WTC11 (cell line): ENCODE results near the gene ARHGAP45. TPM values are rescaled to one million over a fixed set of nuclear protein-coding genes. Genes with fewer than 3 reads are reported as not detected.

Experiments used
- ATAC-seq: fragments of 200-7000 bp; cut with Tn5 transposase; 2 replicates; pipeline ENCODE4 v1.10.0; 2021; ENCODE audit warnings: mild to moderate bottlenecking, moderate library complexity
- CTCF ChIA-PET: fragments of 300-600 bp; sonication (Branson Sonifier 250); formaldehyde crosslinking; loops from one replicate; lab custom pipeline; 2021; ENCODE audit warnings: antibody characterized with exemption; lab: Charles Lee
- POLR2A ChIA-PET: fragments of 350-600 bp; sonication (Branson Sonifier 250); formaldehyde crosslinking; loops from one replicate; lab custom pipeline; 2021; ENCODE audit warnings: antibody characterized with exemption; lab: Charles Lee
- DNase-seq: peaks from one replicate; pipeline ENCODE4 v3.0.0; 2021; ENCODE audit warnings: low spot score
- H3K27ac Mint-ChIP-seq: 2 replicates; pipeline ENCODE4 v1.8.0; 2021; ENCODE audit warnings: mixed read lengths
- H3K27me3 Mint-ChIP-seq: 2 replicates; pipeline ENCODE4 v1.8.0; 2021; ENCODE audit warnings: low read depth, mild to moderate bottlenecking, moderate library complexity, mixed read lengths
- H3K36me3 Mint-ChIP-seq: 2 replicates; pipeline ENCODE4 v1.8.0; 2021; ENCODE audit warnings: mixed read lengths
- H3K4me1 Mint-ChIP-seq: 2 replicates; pipeline ENCODE4 v1.8.0; 2022; ENCODE audit warnings: mixed read lengths
- H3K4me3 Mint-ChIP-seq: 2 replicates; pipeline ENCODE4 v1.8.0; 2021; ENCODE audit warnings: mild to moderate bottlenecking, moderate library complexity, mixed read lengths
- H3K9me3 Mint-ChIP-seq: 2 replicates; pipeline ENCODE4 v1.8.0; 2021; ENCODE audit warnings: mixed read lengths
- ETV6 ChIP-seq: sonication (generic); formaldehyde crosslinking; IDR thresholded peaks from 2 replicates; pipeline ENCODE4 v1.8.1; 2022; ENCODE audit warnings: mild to moderate bottlenecking, missing genetic modification reagents
- GABPB1 ChIP-seq: sonication (generic); formaldehyde crosslinking; IDR thresholded peaks from 2 replicates; pipeline ENCODE4 v1.8.1; 2023; ENCODE audit warnings: mild to moderate bottlenecking, missing genetic modification reagents
- GRHL2 ChIP-seq: fragments of 250-450 bp; sonication (Bioruptor Pico); IDR thresholded peaks from 2 replicates; pipeline ENCODE4 v1.8.0; 2022; ENCODE audit warnings: mild to moderate bottlenecking, moderate library complexity; ENCODE audit not compliant: insufficient replicate concordance, severe bottlenecking
- GTF2I ChIP-seq: fragments of 250-450 bp; sonication (Bioruptor Pico); conservative IDR thresholded peaks from 2 replicates; pipeline ENCODE4 v1.4.0; 2021; ENCODE audit warnings: mild to moderate bottlenecking
- JAZF1 ChIP-seq: fragments of 250-450 bp; sonication (Bioruptor Pico); IDR thresholded peaks from 2 replicates; pipeline ENCODE4 v1.9.0; 2021; ENCODE audit warnings: moderate library complexity, mild to moderate bottlenecking, inconsistent platforms
- KAT7 ChIP-seq: sonication (generic); formaldehyde crosslinking; IDR thresholded peaks from 2 replicates; pipeline ENCODE4 v1.8.1; 2023; ENCODE audit warnings: missing genetic modification reagents, mild to moderate bottlenecking, borderline replicate concordance
- MXD4 ChIP-seq: fragments of 250-450 bp; sonication (Bioruptor Pico); IDR thresholded peaks from 2 replicates; pipeline ENCODE4 v1.8.0; 2021; ENCODE audit warnings: mild to moderate bottlenecking, moderate library complexity, borderline replicate concordance
- NR2C2 ChIP-seq: sonication (generic); formaldehyde crosslinking; IDR thresholded peaks from 2 replicates; pipeline ENCODE4 v1.8.0; 2022; ENCODE audit warnings: mild to moderate bottlenecking, missing genetic modification reagents
- PRRX2 ChIP-seq: fragments of 250-450 bp; sonication (Bioruptor Pico); IDR thresholded peaks from 2 replicates; pipeline ENCODE4 v1.8.0; 2021; ENCODE audit warnings: mild to moderate bottlenecking
- SP1 ChIP-seq: sonication (generic); formaldehyde crosslinking; conservative IDR thresholded peaks from 2 replicates; pipeline ENCODE4 v1.8.1; 2022; ENCODE audit warnings: missing genetic modification reagents
- TP53 ChIP-seq: sonication (generic); formaldehyde crosslinking; IDR thresholded peaks from 2 replicates; pipeline ENCODE4 v1.8.1; 2023; ENCODE audit warnings: mild to moderate bottlenecking, missing genetic modification reagents
- ZNF138 ChIP-seq: sonication (generic); formaldehyde crosslinking; conservative IDR thresholded peaks from 2 replicates; pipeline ENCODE4 v1.8.1; 2022; ENCODE audit warnings: mild to moderate bottlenecking, moderate library complexity, missing genetic modification reagents
- ZNF423 ChIP-seq: fragments of 250-450 bp; sonication (Bioruptor Pico); IDR thresholded peaks from 2 replicates; pipeline ENCODE4 v2.1.2; 2022; ENCODE audit warnings: mild to moderate bottlenecking, moderate library complexity
- total RNA-seq: library from RNA; stranded (reverse); gene quantifications from 3 replicates; pipeline ENCODE4 v1.2.3, GENCODE V29; 2021
- TF ChIP-seq, protein P1 (sequence below): sonication (generic); formaldehyde crosslinking; IDR thresholded peaks from 2 replicates; pipeline ENCODE4 v1.8.0; 2022; ENCODE audit warnings: mild to moderate bottlenecking, missing genetic modification reagents
- TF ChIP-seq, protein P2 (sequence below): sonication (generic); formaldehyde crosslinking; IDR thresholded peaks from 2 replicates; pipeline ENCODE4 v1.8.0; 2022; ENCODE audit warnings: mild to moderate bottlenecking, missing genetic modification reagents
- TF ChIP-seq, protein P3 (sequence below): sonication (generic); formaldehyde crosslinking; IDR thresholded peaks from 2 replicates; pipeline ENCODE4 v1.8.1; 2022; ENCODE audit warnings: low read depth, missing genetic modification reagents, borderline replicate concordance
- TF ChIP-seq, protein P4 (sequence below): sonication (generic); formaldehyde crosslinking; IDR thresholded peaks from 2 replicates; pipeline ENCODE4 v1.8.1; 2023; ENCODE audit warnings: mild to moderate bottlenecking, moderate library complexity, missing genetic modification reagents
- TF ChIP-seq, protein P5 (sequence below): sonication (generic); formaldehyde crosslinking; conservative IDR thresholded peaks from 2 replicates; pipeline ENCODE4 v1.8.1; 2023; ENCODE audit warnings: mild to moderate bottlenecking, low read depth, missing genetic modification reagents, moderate library complexity
- TF ChIP-seq, protein P6 (sequence below): sonication (generic); formaldehyde crosslinking; IDR thresholded peaks from 2 replicates; pipeline ENCODE4 v1.8.1; 2023; ENCODE audit warnings: mild to moderate bottlenecking, missing genetic modification reagents
- TF ChIP-seq, protein P7 (sequence below): sonication (generic); formaldehyde crosslinking; IDR thresholded peaks from 2 replicates; pipeline ENCODE4 v1.8.0; 2022; ENCODE audit warnings: missing genetic modification reagents
- TF ChIP-seq, protein P8 (sequence below): fragments of 250-450 bp; sonication (Bioruptor Pico); IDR thresholded peaks from 2 replicates; pipeline ENCODE4 v1.9.0; 2021; ENCODE audit warnings: mild to moderate bottlenecking

ARHGAP45 gene
- total RNA-seq, 1 experiment from 2014 or later = 40.9 TPM

DNA sequence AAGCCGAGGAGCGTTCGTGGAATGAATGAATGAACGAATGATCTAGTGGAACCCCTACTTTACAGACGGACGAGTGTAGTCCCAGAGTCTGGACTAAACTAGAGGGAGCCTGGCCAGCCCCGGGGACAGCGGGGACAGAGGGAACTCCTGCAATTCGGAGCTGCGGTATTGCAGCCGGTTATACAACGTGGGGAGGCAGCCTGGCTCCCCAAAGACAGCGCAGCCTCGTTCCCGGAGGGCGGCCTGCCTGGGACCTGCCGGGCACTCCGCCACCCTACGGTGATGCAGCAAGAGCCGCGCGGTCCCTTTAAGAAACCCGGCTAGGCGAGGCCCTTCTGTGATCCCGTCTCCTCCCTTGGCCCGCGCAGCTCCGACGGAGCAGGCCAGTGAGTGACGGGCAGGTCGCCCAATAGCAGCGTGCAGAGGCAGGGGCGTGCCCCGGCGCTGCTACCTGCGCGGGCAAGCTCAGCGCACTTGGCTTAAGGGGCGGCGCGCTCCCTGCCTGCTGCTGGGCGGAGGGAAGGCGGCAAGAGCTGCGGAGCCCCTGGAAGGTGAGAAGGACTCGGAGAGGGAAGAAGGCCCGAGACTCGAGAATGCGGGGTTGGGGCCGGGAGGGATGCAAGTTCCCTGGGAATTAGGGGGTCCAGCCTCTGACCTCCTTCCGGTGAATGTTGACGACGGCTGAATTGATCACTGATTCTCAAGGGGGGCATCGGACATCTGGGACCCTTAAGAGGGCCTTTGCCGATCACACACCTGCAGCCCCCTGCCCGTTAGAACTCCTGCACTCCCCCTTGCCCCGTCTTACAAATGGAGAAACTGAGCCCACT is 27.1 kb upstream of the ARHGAP45 start, which contains the start of gene ABCA7 (continued):
- TF ChIP-seq, protein P1, sequence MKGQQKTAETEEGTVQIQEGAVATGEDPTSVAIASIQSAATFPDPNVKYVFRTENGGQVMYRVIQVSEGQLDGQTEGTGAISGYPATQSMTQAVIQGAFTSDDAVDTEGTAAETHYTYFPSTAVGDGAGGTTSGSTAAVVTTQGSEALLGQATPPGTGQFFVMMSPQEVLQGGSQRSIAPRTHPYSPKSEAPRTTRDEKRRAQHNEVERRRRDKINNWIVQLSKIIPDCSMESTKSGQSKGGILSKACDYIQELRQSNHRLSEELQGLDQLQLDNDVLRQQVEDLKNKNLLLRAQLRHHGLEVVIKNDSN (CRISPR knock-in tag) = peak; percentile 57; the same call in 1 of the 2 replicates
- TF ChIP-seq KAT7 (CRISPR knock-in tag) = no peak

DNA sequence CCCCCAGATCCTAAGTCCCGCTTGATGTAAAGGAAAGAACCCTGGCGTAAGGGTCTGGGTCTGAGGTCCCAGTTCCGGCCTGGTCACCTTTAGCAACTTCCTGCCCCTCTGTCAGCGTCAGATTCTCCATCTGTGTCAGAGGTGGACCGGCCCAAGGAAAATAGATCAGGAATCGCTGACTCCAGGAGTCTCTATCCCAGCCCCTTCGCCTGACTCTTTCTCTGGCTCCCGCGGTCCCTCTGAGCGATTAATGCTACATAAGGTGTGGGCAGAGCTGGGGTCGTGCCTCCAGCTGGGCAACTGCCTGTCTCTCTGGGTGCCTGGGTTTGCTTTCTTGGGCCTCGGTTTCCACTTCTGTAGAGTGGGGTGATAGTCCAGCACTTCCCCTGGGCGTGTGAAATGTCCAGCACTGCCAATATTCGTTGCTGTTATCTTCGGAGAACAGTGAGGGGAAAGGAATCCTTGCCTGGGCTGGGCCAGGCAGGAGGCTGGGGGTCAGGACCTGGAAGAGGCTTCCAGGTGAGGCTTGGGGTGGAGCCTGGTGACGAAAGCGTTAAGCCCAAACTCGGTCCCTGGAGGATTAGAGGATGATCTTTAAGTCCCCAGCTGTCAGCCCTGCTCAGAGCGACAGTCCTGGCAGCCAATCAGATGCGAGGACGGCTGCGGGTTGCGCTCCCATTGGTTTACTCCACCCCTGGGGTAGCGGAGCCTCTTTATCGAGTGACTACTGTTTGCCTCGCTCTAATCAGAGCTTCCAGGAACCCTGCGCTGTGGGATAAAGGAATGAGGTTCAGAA is 26.3 kb upstream of the ARHGAP45 start:
- DNase-seq = peak; percentile 95
- no peaks in the 10 kb centered on the region for H3K27me3 Mint-ChIP-seq
- ChIA-PET POLR2A (interaction anchor here (0.6 to 3.2 kb wide), 13 partner anchors 8 to 404 kb away, joined by 3 to 70 read pairs (median 4); partner anchors contain the start of genes ARHGAP45, CNN2 and RNU6-2), CTCF (interaction anchor here (0.6 to 3.4 kb wide), 12 partner anchors 8 to 184 kb away, joined by 3 to 29 read pairs (median 4); partner anchors contain the start of genes ARHGAP45 and CNN2)
- peaks cover 12% of the 10 kb centered on the region for H3K4me1 Mint-ChIP-seq
- peaks cover 26% of the 10 kb centered on the region for H3K36me3 Mint-ChIP-seq
- ATAC-seq = peak; percentile 49
- no peaks in the 10 kb centered on the region for H3K9me3 Mint-ChIP-seq
- peak overlapping the region; percentile 83 for H3K27ac Mint-ChIP-seq
- H3K4me3 Mint-ChIP-seq = peak overlapping the region; percentile 84
- TF ChIP-seq ZNF138 (no peak), PRRX2 (CRISPR knock-in tag) (no peak), SP1 (0 out of 2 replicates have a peak, but pooled peaks have one; percentile 48), GRHL2 (CRISPR knock-in tag) (no peak), NR2C2 (CRISPR knock-in tag) (no peak), TP53 (CRISPR knock-in tag) (no peak), GABPB1 (CRISPR knock-in tag) (no peak), ZNF423 (no peak), JAZF1 (CRISPR knock-in tag) (no peak), ETV6 (CRISPR knock-in tag) (no peak), MXD4 (CRISPR knock-in tag) (no peak), GTF2I (peak; percentile 82; the same call in 1 of the 2 replicates)
- TF ChIP-seq, protein P2, sequence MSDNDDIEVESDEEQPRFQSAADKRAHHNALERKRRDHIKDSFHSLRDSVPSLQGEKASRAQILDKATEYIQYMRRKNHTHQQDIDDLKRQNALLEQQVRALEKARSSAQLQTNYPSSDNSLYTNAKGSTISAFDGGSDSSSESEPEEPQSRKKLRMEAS = no peak
- TF ChIP-seq, protein P3, sequence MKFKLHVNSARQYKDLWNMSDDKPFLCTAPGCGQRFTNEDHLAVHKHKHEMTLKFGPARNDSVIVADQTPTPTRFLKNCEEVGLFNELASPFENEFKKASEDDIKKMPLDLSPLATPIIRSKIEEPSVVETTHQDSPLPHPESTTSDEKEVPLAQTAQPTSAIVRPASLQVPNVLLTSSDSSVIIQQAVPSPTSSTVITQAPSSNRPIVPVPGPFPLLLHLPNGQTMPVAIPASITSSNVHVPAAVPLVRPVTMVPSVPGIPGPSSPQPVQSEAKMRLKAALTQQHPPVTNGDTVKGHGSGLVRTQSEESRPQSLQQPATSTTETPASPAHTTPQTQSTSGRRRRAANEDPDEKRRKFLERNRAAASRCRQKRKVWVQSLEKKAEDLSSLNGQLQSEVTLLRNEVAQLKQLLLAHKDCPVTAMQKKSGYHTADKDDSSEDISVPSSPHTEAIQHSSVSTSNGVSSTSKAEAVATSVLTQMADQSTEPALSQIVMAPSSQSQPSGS (CRISPR knock-in tag) = no peak
- TF ChIP-seq, protein P4, sequence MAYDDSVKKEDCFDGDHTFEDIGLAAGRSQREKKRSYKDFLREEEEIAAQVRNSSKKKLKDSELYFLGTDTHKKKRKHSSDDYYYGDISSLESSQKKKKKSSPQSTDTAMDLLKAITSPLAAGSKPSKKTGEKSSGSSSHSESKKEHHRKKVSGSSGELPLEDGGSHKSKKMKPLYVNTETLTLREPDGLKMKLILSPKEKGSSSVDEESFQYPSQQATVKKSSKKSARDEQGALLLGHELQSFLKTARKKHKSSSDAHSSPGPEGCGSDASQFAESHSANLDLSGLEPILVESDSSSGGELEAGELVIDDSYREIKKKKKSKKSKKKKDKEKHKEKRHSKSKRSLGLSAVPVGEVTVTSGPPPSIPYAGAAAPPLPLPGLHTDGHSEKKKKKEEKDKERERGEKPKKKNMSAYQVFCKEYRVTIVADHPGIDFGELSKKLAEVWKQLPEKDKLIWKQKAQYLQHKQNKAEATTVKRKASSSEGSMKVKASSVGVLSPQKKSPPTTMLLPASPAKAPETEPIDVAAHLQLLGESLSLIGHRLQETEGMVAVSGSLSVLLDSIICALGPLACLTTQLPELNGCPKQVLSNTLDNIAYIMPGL (CRISPR knock-in tag) = peak; percentile 47; the same call in 1 of the 2 replicates
- TF ChIP-seq, protein P5, sequence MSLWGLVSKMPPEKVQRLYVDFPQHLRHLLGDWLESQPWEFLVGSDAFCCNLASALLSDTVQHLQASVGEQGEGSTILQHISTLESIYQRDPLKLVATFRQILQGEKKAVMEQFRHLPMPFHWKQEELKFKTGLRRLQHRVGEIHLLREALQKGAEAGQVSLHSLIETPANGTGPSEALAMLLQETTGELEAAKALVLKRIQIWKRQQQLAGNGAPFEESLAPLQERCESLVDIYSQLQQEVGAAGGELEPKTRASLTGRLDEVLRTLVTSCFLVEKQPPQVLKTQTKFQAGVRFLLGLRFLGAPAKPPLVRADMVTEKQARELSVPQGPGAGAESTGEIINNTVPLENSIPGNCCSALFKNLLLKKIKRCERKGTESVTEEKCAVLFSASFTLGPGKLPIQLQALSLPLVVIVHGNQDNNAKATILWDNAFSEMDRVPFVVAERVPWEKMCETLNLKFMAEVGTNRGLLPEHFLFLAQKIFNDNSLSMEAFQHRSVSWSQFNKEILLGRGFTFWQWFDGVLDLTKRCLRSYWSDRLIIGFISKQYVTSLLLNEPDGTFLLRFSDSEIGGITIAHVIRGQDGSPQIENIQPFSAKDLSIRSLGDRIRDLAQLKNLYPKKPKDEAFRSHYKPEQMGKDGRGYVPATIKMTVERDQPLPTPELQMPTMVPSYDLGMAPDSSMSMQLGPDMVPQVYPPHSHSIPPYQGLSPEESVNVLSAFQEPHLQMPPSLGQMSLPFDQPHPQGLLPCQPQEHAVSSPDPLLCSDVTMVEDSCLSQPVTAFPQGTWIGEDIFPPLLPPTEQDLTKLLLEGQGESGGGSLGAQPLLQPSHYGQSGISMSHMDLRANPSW (CRISPR knock-in tag) = no peak
- TF ChIP-seq, protein P6, sequence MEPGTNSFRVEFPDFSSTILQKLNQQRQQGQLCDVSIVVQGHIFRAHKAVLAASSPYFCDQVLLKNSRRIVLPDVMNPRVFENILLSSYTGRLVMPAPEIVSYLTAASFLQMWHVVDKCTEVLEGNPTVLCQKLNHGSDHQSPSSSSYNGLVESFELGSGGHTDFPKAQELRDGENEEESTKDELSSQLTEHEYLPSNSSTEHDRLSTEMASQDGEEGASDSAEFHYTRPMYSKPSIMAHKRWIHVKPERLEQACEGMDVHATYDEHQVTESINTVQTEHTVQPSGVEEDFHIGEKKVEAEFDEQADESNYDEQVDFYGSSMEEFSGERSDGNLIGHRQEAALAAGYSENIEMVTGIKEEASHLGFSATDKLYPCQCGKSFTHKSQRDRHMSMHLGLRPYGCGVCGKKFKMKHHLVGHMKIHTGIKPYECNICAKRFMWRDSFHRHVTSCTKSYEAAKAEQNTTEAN (CRISPR knock-in tag) = no peak
- TF ChIP-seq, protein P7, sequence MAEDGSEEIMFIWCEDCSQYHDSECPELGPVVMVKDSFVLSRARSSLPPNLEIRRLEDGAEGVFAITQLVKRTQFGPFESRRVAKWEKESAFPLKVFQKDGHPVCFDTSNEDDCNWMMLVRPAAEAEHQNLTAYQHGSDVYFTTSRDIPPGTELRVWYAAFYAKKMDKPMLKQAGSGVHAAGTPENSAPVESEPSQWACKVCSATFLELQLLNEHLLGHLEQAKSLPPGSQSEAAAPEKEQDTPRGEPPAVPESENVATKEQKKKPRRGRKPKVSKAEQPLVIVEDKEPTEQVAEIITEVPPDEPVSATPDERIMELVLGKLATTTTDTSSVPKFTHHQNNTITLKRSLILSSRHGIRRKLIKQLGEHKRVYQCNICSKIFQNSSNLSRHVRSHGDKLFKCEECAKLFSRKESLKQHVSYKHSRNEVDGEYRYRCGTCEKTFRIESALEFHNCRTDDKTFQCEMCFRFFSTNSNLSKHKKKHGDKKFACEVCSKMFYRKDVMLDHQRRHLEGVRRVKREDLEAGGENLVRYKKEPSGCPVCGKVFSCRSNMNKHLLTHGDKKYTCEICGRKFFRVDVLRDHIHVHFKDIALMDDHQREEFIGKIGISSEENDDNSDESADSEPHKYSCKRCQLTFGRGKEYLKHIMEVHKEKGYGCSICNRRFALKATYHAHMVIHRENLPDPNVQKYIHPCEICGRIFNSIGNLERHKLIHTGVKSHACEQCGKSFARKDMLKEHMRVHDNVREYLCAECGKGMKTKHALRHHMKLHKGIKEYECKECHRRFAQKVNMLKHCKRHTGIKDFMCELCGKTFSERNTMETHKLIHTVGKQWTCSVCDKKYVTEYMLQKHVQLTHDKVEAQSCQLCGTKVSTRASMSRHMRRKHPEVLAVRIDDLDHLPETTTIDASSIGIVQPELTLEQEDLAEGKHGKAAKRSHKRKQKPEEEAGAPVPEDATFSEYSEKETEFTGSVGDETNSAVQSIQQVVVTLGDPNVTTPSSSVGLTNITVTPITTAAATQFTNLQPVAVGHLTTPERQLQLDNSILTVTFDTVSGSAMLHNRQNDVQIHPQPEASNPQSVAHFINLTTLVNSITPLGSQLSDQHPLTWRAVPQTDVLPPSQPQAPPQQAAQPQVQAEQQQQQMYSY (CRISPR knock-in tag) = no peak
- TF ChIP-seq, protein P8, sequence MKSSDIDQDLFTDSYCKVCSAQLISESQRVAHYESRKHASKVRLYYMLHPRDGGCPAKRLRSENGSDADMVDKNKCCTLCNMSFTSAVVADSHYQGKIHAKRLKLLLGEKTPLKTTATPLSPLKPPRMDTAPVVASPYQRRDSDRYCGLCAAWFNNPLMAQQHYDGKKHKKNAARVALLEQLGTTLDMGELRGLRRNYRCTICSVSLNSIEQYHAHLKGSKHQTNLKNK = no peak
